H7 (cell line): ENCODE data around the gene ABCF1. TPM values are rescaled to one million over a fixed set of nuclear protein-coding genes. Genes with fewer than 3 reads are reported as not detected.
"Not testable (repeated sequence)": the region's sequence is repeated elsewhere in the genome, so short reads cannot be mapped to it uniquely, and the experiment has no call there.

Experiments used
- DNase-seq: peaks from one replicate; pipeline ENCODE4 v3.0.0; 2012
- H3K27me3 ChIP-seq: 2 replicates; pipeline ENCODE4 v1.6.0; 2011; ENCODE audit warnings: mild to moderate bottlenecking, low read length; ENCODE audit not compliant: control insufficient read depth, insufficient read depth
- H3K36me3 ChIP-seq: replicated peaks from 2 replicates; pipeline ENCODE4 v1.5.1; 2011; ENCODE audit warnings: low read length; ENCODE audit not compliant: control insufficient read depth, insufficient read depth
- H3K4me3 ChIP-seq: 2 replicates; pipeline ENCODE4 v1.5.1; 2011; ENCODE audit warnings: low read depth, mild to moderate bottlenecking, control low read depth, low read length, moderate library complexity; ENCODE audit not compliant: insufficient read depth
- total RNA-seq: library from RNA; depleted of rRNA; stranded (reverse); fragments of >200 nt; shearing (Covaris generic); gene quantifications from 2 replicates; pipeline ENCODE4 v1.2.3, GENCODE V29; 2014

The ABCF1 gene
- total RNA-seq, 1 experiment from 2014 or later = 55.7 TPM

GRCh38 chr6:30572148-30572547 is 906 bp downstream of the ABCF1 start:
- Histone ChIP-seq H3K36me3 (peaks cover 7% of the 10 kb centered on the region), H3K27me3 (no peaks in the 10 kb centered on the region; the same call in 1 of the 2 replicates), H3K4me3 (peak overlapping the region; percentile 80)
- DNase-seq = no peak

DNA sequence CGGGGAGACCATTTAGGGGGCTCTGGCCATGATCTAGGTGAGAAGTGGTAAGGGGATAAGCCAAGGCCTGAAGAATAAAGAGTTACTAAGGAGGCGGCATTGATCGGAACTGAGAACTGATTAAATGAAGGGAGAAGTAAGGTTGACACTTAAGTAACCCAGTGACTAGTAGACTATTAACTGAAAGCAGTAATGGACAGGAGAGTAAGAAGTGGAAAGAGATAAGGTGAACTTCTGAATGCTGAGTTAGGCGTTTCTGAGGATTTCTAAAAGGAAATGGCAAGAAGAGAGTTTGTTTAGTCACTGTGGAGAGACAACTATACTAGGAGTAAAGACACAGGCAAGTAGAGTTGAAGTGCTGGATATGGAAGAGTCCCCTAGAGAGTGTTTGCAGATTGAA is 1.9 kb downstream of the ABCF1 start:
- Histone ChIP-seq H3K27me3 (no peaks in the 10 kb centered on the region; the same call in 1 of the 2 replicates), H3K36me3 (peaks cover 17% of the 10 kb centered on the region), H3K4me3 (no peak overlapping the region)
- DNase-seq = no peak

GRCh38 chr6:30578051-30578450 is 6.8 kb downstream of the ABCF1 start:
- Histone ChIP-seq H3K4me3 (no peak overlapping the region), H3K27me3 (no peaks in the 10 kb centered on the region), H3K36me3 (peaks cover 46% of the 10 kb centered on the region)
- no peak for DNase-seq

- H3K4me3 ChIP-seq = no peak overlapping the region
- peaks cover 70% of the 10 kb centered on the region for H3K36me3 ChIP-seq
- no peaks in the 10 kb centered on the region for H3K27me3 ChIP-seq
- no peak for DNase-seq
These were observed 12.7 kb downstream of the ABCF1 start for GRCh38 chr6:30583921-30584320.

GRCh38 chr6:30589754-30590358 is 18.6 kb downstream of the ABCF1 start:
- H3K4me3 ChIP-seq = no peak overlapping the region
- peaks cover 52% of the 10 kb centered on the region for H3K36me3 ChIP-seq
- DNase-seq = peak; percentile 5
- no peaks in the 10 kb centered on the region for H3K27me3 ChIP-seq

DNA sequence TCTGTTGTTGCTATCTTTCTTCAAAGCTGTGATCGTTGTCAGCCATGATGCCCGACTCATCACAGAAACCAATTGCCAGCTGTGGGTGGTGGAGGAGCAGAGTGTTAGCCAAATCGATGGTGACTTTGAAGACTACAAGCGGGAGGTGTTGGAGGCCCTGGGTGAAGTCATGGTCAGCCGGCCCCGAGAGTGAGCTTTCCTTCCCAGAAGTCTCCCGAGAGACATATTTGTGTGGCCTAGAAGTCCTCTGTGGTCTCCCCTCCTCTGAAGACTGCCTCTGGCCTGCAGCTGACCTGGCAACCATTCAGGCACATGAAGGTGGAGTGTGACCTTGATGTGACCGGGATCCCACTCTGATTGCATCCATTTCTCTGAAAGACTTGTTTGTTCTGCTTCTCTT is 19.3 kb downstream of the ABCF1 start:
- DNase-seq = peak; percentile 7
- Histone ChIP-seq H3K27me3 (no peaks in the 10 kb centered on the region), H3K4me3 (no peak overlapping the region), H3K36me3 (peaks cover 45% of the 10 kb centered on the region)

DNA sequence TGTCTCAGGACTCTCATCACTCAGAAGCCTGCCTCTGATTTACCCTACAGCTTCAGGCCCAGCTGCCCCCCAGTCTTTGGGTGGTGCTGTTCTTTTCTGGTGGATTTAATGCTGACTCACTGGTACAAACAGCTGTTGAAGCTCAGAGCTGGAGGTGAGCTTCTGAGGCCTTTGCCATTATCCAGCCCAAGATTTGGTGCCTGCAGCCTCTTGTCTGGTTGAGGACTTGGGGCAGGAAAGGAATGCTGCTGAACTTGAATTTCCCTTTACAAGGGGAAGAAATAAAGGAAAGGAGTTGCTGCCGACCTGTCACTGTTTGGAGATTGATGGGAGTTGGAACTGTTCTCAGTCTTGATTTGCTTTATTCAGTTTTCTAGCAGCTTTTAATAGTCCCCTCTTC is 19.8 kb downstream of the ABCF1 start:
- H3K4me3 ChIP-seq = no peak overlapping the region
- DNase-seq = no peak
- peaks cover 40% of the 10 kb centered on the region for H3K36me3 ChIP-seq
- H3K27me3 ChIP-seq = no peaks in the 10 kb centered on the region

GRCh38 chr6:30592287-30592686 is 21.0 kb downstream of the ABCF1 start:
- H3K27me3 ChIP-seq = no peaks in the 10 kb centered on the region
- no peak overlapping the region for H3K4me3 ChIP-seq
- H3K36me3 ChIP-seq = peaks cover 29% of the 10 kb centered on the region
- DNase-seq = no peak

DNA sequence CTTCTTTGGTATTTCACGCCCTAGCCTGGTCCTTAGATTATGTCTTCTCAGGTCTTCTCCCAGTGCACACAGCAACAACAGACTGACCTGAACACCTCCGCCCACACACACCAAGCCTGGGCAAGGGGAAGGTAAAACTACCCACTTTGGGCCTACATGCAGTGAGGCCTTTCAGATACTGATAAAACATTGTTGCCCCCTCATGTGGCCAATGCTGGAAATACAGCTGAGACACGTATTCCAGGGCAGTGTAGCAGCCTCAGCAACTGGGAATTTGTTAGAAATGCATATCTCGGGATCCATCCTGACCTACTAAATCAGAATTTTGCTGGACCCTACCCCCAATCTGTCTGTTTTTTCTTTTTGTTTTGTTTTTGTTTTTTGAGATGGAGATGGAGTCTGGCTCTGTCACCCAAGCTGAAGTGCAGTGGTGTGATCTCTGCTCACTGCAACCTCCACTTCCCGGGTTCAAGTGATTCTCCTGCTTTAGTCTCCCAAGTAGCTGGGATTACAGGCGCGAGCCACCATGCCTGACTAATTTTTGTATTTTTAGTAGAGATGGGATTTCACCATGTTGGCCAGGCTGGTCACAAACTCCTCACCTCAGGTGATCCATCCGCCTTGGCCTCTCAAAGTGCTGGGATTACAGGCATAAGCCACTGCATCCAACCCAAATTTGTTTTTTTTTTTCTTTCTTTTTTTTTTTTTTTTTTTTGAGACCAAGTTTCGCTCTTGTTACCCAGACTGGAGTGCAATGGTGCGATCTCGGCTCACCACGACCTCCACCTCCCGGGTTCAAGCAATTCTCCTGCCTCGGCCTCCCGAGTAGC is 26.3 kb downstream of the ABCF1 start:
- peaks cover 14% of the 10 kb centered on the region for H3K36me3 ChIP-seq
- H3K27me3 ChIP-seq = not testable (repeated sequence)

GRCh38 chr6:30598912-30599624 is 27.8 kb downstream of the ABCF1 start:
- Histone ChIP-seq H3K27me3 (no peaks in the 10 kb centered on the region), H3K4me3 (no peak overlapping the region), H3K36me3 (peaks cover 29% of the 10 kb centered on the region)
- DNase-seq = no peak

More for the DNA sequence above, 26.3 kb downstream of the ABCF1 start:
- H3K4me3 ChIP-seq = not testable (repeated sequence)
- DNase-seq = peak; percentile 81

DNA sequence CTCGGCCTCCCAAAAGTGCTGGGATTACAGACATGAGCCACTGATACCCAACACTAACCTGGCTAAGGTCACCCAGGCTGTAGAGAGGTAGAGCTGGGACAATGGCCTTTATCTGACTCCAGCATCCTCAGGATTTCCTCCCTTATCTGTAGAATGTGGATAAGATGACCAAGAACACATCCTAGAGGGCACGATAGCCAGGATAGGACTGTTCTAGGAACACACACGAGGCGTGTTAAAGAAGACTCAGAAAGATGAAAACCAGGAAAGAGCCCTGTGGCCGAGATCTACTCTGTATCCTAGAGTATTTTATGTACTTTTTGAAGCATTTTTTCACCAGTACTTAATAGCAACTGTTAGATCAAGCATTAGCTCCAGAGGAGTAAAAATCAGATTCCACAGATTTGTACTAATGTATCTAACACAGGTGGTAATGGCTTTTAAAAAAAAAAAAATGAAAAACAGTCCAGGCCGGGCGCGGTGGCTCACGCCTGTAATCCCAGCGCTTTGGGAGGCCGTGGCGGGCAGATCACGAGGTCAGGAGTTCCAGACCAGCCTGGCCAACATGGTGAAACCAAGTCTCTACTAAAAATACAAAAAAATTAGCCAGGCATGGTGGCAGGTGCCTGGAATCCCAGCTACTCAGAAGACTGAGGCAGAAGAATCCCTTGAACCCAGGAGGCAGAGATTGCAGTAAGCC is 28.5 kb downstream of the ABCF1 start:
- Histone ChIP-seq H3K4me3 (no peak overlapping the region), H3K27me3 (no peaks in the 10 kb centered on the region), H3K36me3 (peaks cover 36% of the 10 kb centered on the region)
- no peak for DNase-seq

- Histone ChIP-seq H3K4me3 (no peak overlapping the region), H3K27me3 (no peaks in the 10 kb centered on the region), H3K36me3 (peaks cover 42% of the 10 kb centered on the region)
- DNase-seq = no peak
These were observed 29.3 kb downstream of the ABCF1 start for GRCh38 chr6:30600451-30600961.

GRCh38 chr6:30601436-30601814 is 30.2 kb downstream of the ABCF1 start:
- Histone ChIP-seq H3K36me3 (peaks cover 50% of the 10 kb centered on the region), H3K27me3 (no peaks in the 10 kb centered on the region), H3K4me3 (no peak overlapping the region)
- DNase-seq = no peak
